GM15510 (cell line): ENCODE measurements around the gene HRH2.

Experiments used
- POLR2A ChIP-seq: IDR thresholded peaks from 3 replicates; pipeline ENCODE4 v1.6.1; 2011; ENCODE audit warnings: borderline replicate concordance; ENCODE audit not compliant: insufficient read length; ENCODE audit errors: extremely low read depth

The HRH2 gene

DNA sequence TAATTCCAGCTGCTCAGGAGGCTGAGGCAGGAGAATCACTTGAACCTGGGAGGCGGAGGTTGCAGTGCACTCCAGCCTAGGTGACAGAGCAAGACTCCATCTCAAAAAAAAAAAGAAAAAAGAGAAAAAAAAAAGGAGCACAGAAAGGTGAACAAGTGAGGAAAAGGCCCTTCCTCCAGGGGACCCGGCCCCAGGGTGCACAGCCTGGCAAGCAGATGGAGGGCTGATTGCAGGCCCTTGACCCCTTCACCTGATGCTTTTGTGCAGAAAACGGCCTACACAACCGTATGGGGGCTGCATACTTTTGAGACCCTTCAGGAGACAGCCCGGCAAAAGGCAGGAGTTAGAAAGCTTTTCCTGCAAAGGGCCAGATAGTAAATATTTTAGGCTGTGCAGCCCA is 33.9 kb downstream of the HRH2 start:
- no peak for TF ChIP-seq POLR2A

DNA sequence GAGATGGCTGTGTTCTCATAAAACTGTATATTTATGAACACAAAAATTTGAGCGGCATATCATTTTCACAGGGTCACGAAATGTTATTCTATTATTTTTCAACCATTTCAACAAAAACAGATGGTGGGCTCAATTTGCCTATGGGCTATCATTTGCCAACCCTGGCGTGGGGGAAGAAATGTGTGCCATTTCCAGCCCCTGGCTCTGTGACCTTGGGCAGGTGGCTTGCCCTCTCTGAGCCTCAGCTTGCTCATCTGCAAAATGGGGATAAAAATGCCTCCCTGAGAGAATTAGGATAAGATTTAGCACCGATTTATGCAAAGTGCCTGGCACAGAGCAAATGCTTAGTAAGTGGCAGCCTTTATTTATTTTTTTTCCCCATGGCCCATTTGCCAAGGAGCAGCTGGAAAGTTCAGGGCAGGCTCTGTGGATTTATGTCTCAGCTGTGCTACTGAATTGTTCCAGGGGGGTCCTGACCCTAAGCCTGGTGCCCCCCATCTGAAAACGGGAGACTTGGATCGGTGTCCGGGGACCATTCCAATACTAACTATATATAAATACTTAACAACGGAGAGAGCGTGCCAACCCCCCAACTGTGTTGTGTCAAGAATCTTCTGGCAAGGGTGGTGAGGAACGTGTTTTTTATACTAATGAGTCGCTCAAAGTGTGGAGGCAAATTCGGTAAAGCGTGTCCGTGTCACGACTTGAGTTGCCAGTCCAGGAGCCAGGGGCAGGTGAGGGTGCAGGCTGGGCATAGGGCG is 34.5 kb downstream of the HRH2 start:
- TF ChIP-seq POLR2A, result no peak

DNA sequence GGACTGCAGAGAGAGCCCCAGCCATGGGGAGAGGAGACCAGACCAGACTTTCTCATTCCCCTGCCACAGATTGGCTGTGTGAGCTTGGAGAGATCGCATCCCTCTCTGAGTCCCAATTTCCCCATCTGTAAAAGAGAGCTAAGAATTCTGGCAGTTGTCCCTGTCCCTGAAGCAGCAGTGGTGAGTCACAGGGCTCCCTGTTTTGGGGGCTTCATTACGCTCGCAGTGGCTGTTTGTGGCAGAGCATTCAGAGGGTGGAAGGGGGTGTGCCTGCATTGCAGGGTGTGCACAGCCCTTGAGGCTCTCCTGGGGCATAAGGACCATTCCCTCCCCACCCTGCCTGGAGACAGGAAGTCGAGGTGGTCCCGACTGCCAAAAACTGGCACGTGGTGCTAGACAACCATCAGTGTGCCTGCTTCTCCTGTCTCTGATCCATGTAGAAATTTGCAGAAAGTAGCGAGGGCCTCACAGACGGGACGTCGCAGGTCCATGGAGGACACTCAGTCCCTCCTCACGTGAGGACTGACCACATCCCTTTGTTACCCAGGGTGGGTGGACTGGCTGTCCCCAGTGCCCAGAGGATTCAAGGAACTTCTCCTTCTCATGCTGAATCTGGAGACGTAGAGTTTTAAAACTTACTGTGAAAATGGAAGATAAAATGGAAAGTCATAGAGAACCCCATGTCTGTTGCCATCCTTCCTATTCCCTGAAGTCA is 35.3 kb downstream of the HRH2 start:
- TF ChIP-seq POLR2A, result no peak

DNA sequence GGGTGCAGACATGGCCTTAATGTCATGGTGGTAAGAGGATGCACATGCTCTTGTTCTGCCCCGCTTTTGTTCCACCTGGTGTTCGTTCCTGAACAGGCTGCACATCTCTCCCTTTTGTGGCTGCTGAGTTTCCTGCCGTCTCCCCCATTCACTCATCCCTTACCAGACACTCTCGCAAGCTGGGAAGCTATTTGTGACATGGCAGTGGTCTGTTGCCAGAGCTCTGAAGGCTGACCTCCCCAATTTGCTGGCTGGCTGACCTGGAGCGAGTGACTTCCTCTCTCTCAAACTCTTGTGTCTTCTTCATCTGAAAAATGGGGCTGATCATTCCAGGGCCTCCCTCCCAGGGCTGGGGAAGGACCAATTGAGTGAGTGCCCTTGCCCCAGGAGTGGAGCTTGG is 35.9 kb downstream of the HRH2 start:
- TF ChIP-seq POLR2A, result no peak

DNA sequence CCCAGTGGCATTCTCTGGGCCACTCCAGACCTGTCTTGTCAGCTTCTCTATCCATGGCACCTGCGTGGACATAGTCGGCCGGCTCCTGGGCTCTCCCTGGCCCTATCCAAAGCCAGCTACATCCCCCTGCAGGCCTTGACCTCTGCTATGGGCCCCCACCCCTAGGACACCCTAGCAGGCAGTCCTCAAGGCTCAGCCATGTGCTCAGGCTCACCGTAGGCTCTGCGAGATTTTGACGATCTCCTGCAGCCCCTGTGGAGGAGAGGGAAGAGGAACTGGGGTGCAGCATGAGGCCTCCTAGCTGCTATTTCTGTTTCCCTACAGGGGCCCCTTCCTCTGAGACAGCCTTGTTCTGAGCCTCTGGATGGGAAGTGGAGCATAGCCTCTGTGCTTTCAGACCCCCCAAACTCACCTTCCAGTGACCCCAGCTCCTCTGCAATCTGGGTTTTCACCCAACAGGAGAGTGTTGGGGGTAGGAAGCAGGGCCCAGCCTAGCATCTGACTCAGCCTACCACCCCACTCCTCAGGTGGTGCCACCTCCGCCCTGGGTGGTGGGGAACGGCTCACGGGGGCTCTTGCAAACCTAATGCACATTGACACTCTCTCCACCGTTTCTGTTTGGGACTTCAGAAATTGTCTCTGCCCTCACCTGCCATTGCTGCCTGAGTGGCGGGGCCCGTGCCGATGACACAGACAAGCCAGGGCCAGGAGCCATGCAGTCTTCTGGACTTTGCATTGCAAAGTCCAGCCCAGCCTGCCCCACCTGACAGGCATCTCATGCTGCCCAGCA is 36.7 kb downstream of the HRH2 start:
- no peak for TF ChIP-seq POLR2A

DNA sequence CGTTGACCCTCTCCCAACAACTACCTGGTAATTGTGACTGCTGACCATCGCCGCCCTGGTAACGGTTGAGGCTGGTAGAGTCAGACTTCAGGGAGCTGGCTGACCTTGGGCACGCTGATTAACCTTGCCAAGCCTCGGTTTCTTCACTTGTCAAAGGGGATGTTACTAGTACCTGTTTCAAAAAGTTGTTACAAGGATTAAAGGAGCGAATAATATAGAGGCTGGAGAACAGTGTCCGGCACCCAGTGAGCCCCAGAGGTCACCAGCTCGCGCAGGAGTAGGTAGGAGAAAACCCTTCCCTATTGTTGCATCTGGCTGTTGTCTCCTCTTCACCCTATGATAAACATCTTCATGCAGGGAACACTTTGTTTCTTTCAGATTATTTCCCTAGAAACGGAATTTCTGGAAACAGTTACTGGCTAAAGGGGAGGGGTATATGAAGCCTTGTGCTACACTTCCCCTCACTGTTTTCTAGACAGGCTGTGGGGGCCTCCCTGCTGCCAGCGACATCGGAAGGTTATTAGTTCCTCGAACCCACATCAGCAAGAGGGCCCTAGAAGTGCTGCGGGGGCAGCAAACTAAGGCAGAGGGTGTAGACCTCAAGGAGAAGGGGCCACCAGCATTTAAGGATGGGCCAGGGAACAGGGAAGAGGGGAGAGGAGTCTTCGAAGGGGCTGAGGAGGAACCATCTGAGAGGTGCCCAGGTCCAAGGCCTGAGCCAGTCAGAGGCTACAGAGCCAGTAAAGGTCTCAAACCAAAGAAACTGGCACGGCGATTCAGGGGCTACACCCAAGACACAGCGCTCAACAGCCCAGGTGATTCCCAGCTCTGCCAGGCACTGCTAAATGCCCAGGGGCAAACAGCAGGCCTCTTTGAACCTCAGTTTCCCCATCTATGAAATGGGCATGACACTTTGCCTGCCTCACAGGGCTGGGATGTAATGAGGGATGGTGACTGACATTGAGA is 37.6 kb downstream of the HRH2 start:
- TF ChIP-seq POLR2A, result no peak

DNA sequence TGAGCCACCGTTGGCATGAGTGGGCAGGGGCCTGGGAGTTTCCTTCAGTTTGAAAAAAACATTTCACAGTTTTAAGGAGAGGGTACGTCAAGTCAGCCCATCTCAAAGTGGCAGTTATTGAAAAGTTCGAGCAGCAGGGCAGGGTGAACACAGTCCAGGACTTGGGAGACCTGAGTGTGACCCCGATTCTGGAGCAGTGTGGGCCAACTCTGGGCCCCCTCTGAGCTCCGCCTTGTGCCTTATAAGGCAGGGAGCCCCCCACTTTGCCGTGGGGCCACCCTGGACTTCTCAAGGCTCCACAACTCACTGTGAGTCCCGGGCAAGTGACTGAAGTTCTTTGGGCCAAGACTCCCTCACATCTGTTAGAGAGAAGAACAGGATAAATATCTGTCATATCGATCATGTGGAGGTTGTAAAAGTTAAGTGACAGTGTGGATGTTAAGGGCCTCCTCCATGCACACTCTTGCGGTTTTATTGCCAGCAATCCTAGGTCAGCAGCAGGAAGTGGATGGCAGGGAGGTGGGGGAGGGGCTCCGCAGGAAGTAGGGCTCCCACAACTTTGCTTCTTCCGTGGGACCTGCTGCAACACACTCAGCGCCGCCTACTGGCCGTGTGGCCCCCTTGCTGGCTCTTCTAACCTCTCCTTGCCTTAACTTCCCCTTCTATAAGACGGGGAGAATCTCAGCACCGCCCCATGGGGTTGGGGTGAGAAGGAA is 38.4 kb downstream of the HRH2 start:
- TF ChIP-seq POLR2A, result no peak

DNA sequence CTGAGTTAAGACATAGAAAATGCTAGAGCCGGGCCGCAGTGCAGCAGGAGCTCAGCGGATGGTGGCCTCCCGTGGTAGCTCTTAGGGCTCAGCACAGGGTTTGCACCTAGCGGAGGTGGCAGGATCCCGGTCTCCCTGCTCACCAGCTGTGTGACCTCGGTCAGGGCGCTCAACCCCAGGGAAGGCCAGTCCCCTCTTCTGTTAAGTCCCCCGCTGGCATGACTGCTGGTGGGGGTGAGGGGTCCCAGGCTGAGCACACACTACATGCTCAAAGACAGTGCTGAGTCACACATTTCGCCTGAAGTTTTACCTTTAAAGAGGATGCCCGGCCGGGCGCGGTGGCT is 39.0 kb downstream of the HRH2 start:
- no peak for TF ChIP-seq POLR2A

DNA sequence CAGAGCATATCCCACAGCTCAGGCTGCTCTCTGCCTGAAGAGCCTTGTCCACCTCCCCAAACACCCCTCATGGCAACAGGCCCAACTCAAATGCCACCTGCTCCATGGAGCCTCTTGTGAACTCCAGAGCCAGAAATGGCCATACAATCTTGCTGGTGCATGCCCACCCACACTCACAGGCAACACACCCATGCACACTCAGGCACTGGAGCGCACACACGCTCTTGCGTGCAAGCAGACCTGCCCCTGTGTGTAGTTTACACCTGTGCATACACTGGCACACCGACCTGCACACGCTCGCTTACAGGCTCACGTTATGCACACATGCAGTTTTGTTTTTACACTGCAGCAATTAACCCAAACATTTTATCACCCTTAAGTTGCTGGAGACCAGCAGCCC is 40.0 kb downstream of the HRH2 start:
- no peak for TF ChIP-seq POLR2A

DNA sequence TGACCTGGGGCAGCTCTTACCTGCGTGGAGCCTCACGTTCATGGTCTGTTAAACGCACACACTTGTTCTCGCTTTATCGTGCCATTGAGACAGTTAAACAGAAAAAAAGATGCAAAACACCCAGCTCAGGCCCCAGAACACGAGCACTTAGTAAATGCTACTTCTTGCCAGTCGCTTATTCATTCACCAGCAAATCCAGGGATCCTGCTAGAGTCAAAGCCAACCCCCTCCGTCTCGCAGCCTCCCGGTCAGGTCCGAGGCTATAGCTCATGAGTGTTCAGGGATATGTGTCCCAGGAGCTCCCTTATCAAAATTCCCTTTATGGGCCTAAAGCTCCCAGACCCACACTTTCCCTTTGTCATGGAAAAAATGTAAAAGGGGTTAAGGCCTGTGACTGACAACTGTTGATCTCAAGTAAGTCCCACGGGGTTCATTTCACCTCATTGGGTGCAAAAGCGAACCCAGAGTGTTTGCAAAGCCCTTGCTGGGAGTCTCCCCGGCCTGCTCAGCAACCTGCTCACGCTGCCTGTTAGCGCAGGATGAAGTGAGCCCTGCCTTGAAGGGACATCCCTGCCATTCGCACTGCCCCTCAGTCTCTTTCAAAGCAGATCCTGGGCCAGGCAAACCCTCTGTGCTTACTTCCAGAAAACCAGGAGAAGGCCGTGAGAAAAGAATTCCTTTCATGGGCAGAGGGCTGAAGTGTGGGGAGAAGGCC is 40.7 kb downstream of the HRH2 start:
- no peak for TF ChIP-seq POLR2A

DNA sequence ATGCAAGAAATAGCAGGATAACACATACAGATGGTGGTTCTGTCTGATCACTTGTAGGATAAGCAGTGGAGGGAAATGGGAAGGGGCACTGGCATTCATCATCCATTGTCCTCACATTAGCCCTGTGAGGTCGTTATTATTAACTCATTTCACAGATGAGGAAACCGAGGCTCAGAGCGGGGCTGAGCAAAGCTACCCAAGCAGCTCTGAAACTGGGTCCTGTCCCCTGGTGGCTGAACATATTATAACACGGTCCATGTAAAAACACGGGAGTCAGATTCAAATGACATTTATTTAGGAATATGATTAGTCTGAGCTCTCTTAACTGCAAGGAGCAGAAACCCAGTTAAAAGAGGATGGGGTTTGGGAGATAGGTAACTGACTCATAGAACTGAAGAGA is 43.1 kb downstream of the HRH2 start:
- no peak for TF ChIP-seq POLR2A

DNA sequence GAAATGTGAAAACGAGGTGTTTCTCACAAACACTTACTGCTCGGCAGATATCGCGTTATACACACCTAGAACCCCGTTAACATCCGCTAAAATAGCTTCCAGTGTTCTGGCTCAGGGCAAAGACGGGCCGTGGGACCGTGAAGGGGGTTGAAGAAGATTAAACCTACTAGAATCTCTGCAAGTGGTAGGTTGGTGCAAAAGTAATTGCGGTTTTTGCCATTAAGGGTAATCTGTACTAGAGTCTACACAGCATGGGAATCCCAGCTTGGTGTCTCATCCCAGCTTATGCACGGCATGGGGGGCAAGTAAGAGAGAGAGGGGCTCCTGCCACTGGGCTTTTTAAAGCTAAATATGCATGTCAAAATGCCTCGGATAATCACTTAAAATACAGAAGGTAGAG is 43.9 kb downstream of the HRH2 start:
- TF ChIP-seq POLR2A, result no peak

DNA sequence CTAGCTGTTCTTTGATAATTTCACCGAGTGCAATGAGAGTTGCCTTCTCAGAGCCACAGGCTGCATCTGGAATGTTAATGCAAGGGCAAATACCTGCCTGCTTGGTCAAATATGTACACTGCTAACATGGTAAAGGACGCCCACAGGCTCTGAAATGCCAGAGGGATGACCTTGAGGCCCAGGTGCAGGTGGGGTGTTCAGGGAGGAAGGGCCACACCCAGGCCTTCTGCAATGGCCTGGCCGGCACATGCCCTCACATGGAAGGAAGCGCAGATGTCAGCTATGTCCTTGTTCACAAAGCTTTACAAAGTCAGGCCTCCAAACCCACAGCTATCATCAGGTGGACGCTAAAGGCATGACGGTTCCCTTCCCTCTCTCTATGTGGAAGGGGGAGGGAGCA is 48.6 kb downstream of the HRH2 start:
- TF ChIP-seq POLR2A, result no peak
